SK-N-SH (cell line): ENCODE measurements around the gene C19orf73. TPM values are rescaled to one million over a fixed set of nuclear protein-coding genes. Genes with fewer than 3 reads are reported as not detected.

Experiments
- CTCF ChIA-PET: fragments of 300-600, 350-600 bp; formaldehyde crosslinking; extraction: SDS; loops from one replicate; lab custom pipeline; 2021; lab: Yijun Ruan, JAX
- POLR2A ChIA-PET: fragments of 350-600 bp; sonication (Branson Sonifier 250); formaldehyde crosslinking; extraction: SDS; loops from one replicate; lab custom pipeline; 2020; ENCODE audit warnings: antibody characterized with exemption, inconsistent platforms; lab: Yijun Ruan, JAX
- DNase-seq: peaks from one replicate; pipeline ENCODE4 v3.0.0; 2012
- H2AFZ ChIP-seq: fragments of 200-600 bp; sonication (generic); 2 replicates; pipeline ENCODE4 v1.8.1; 2016; ENCODE audit warnings: antibody characterized with exemption, mild to moderate bottlenecking, low read depth
- H3F3A ChIP-seq: fragments of 200-600 bp; sonication (generic); replicated peaks from 2 replicates; pipeline ENCODE3; 2016; ENCODE audit warnings: antibody characterized with exemption, mild to moderate bottlenecking; ENCODE audit not compliant: insufficient read depth
- H3K27ac ChIP-seq, 2 experiments: fragments of 200-500 bp in 1 of 2; fragments of 200-600 bp in 1 of 2; sonication (Bioruptor generic) in 1 of 2; sonication (generic), shearing (Covaris generic) in 1 of 2; 2 replicates each; pipeline versions ENCODE4 v1.5.1 to v1.6.1; 2014 to 2016; ENCODE audit warnings: low read depth in 2 of 2, inconsistent platforms in 1 of 2, low read length in 1 of 2, mild to moderate bottlenecking in 1 of 2, mixed read lengths in 1 of 2
- H3K27me3 ChIP-seq: fragments of 200-600 bp; sonication (generic), shearing (Covaris generic); 2 replicates; pipeline ENCODE4 v1.6.1; 2016; ENCODE audit warnings: mixed run types; ENCODE audit not compliant: insufficient read depth
- H3K36me3 ChIP-seq, 2 experiments: fragments of 200-500 bp in 1 of 2; fragments of 200-600 bp in 1 of 2; sonication (Bioruptor generic) in 1 of 2; sonication (generic) in 1 of 2; replicated peaks in 1 of 2; 2 replicates each; pipeline versions ENCODE3 to v1.5.1; 2014 to 2016; ENCODE audit warnings: low read length in 1 of 2, mild to moderate bottlenecking in 1 of 2; ENCODE audit not compliant: insufficient read depth in 2 of 2, control insufficient read depth in 1 of 2
- H3K4me1 ChIP-seq, 2 experiments: fragments of 200-500 bp in 1 of 2; fragments of 200-600 bp in 1 of 2; sonication (Bioruptor generic) in 1 of 2; sonication (generic), shearing (Covaris generic) in 1 of 2; 2 replicates each; pipeline versions ENCODE4 v1.5.1 to v1.6.1; 2014 to 2016; ENCODE audit warnings: low read depth in 1 of 2, low read length in 1 of 2, mixed run types in 1 of 2; ENCODE audit not compliant: insufficient read depth in 2 of 2, control insufficient read depth in 1 of 2
- H3K4me2 ChIP-seq: fragments of 200-600 bp; sonication (generic), shearing (Covaris generic); 2 replicates; pipeline ENCODE4 v1.6.1; 2017; ENCODE audit warnings: mixed run types
- H3K4me3 ChIP-seq, 2 experiments: fragments of 200-500 bp in 1 of 2; fragments of 200-600 bp in 1 of 2; sonication (Bioruptor generic) in 1 of 2; sonication (generic), shearing (Covaris generic) in 1 of 2; 2 replicates each; pipeline versions ENCODE4 v1.5.1 to v1.8.1; 2014 to 2016; ENCODE audit warnings: low read depth in 2 of 2, inconsistent platforms in 1 of 2, low read length in 1 of 2, mild to moderate bottlenecking in 1 of 2, mixed read lengths in 1 of 2, moderate library complexity in 1 of 2
- H3K79me2 ChIP-seq: fragments of 200-600 bp; sonication (generic); 2 replicates; pipeline ENCODE4 v1.8.1; 2017; ENCODE audit warnings: mild to moderate bottlenecking; ENCODE audit not compliant: insufficient read depth
- H3K9ac ChIP-seq: fragments of 200-600 bp; sonication (generic); 2 replicates; pipeline ENCODE4 v1.6.1; 2017; ENCODE audit warnings: mixed run types
- H3K9me2 ChIP-seq: fragments of 200-600 bp; sonication (generic); 2 replicates; pipeline ENCODE4 v1.6.1; 2017; ENCODE audit warnings: mixed run types
- H3K9me3 ChIP-seq: fragments of 200-600 bp; sonication (generic); 2 replicates; pipeline ENCODE4 v1.6.1; 2017; ENCODE audit warnings: mixed run types, mild to moderate bottlenecking, moderate library complexity
- H4K20me1 ChIP-seq: fragments of 200-600 bp; sonication (generic); 2 replicates; pipeline ENCODE4 v1.6.1; 2017; ENCODE audit warnings: mild to moderate bottlenecking, mixed run types; ENCODE audit not compliant: insufficient read depth
- ELF1 ChIP-seq: IDR thresholded peaks from 2 replicates; pipeline ENCODE4 v1.4.0; 2012
- EZH2phosphoT487 ChIP-seq: fragments of 200-600 bp; sonication (generic); IDR thresholded peaks from 2 replicates; pipeline ENCODE4 v1.6.1; 2017; ENCODE audit warnings: low read depth, mixed run types, mild to moderate bottlenecking, antibody characterized with exemption, moderate library complexity, borderline replicate concordance
- FOXJ3 ChIP-seq: sonication (generic); formaldehyde crosslinking; IDR thresholded peaks from 2 replicates; pipeline ENCODE4 v1.5.1; 2020; ENCODE audit warnings: mild to moderate bottlenecking, missing genetic modification reagents
- GABPA ChIP-seq: IDR thresholded peaks from 2 replicates; pipeline ENCODE4 v1.4.0; 2012; ENCODE audit warnings: low read depth, mild to moderate bottlenecking
- GATA2 ChIP-seq: sonication (generic); formaldehyde crosslinking; IDR thresholded peaks from 2 replicates; pipeline ENCODE4 v1.5.0; 2020; ENCODE audit warnings: mild to moderate bottlenecking, missing genetic modification reagents
- MEF2A ChIP-seq: IDR thresholded peaks from 2 replicates; pipeline ENCODE4 v1.4.0; 2012; ENCODE audit warnings: low read depth, borderline replicate concordance
- MXI1 ChIP-seq: IDR thresholded peaks from 2 replicates; pipeline ENCODE4 v1.6.1; 2012; ENCODE audit warnings: mild to moderate bottlenecking, low read depth, low read length, improper control_type of control experiment
- NFIC ChIP-seq: IDR thresholded peaks from 2 replicates; pipeline ENCODE4 v1.4.0; 2012; ENCODE audit warnings: borderline replicate concordance
- NRF1 ChIP-seq: IDR thresholded peaks from 2 replicates; pipeline ENCODE4 v1.6.1; 2012; ENCODE audit warnings: low read depth, mild to moderate bottlenecking, low read length
- POLR2AphosphoS5 ChIP-seq: IDR thresholded peaks from 2 replicates; pipeline ENCODE4 v1.6.1; 2012; ENCODE audit warnings: low read depth, low read length
- RXRA ChIP-seq: IDR thresholded peaks from 2 replicates; pipeline ENCODE4 v1.4.0; 2012; ENCODE audit warnings: low read depth, mild to moderate bottlenecking, borderline replicate concordance
- YY1 ChIP-seq: IDR thresholded peaks from 2 replicates; pipeline ENCODE4 v1.4.0; 2012; ENCODE audit warnings: low read depth, mild to moderate bottlenecking
- WGBS: methylation state at CpG from one replicate; pipeline ENCODE4 v1.1.6; 2017; ENCODE audit warnings: low lambda C conversion rate; 5-methylcytosine and 5-hydroxymethylcytosine counted together
- polyA plus RNA-seq, 3 experiments: library from polyadenylated mRNA; depleted of rRNA; stranded (reverse); fragments of >200 nt; gene quantifications; 2 replicates each; pipeline ENCODE4 v1.2.3, GENCODE V29; 2012
- TF ChIP-seq, protein P1 (sequence below): IDR thresholded peaks from 2 replicates; pipeline ENCODE4; 2012
- TF ChIP-seq, protein P2 (sequence below): IDR thresholded peaks from 2 replicates; pipeline ENCODE4 v1.6.1; 2012; ENCODE audit warnings: mild to moderate bottlenecking, low read depth, low read length, moderate library complexity
- TF ChIP-seq, protein P3 (sequence below): IDR thresholded peaks from 2 replicates; pipeline ENCODE4 v1.4.0; 2012; ENCODE audit warnings: low read depth, borderline replicate concordance

The C19orf73 gene
- polyA plus RNA-seq, 1 of the 3 experiments (the other 2 are of a cell fraction) = 3.0 TPM

DNA sequence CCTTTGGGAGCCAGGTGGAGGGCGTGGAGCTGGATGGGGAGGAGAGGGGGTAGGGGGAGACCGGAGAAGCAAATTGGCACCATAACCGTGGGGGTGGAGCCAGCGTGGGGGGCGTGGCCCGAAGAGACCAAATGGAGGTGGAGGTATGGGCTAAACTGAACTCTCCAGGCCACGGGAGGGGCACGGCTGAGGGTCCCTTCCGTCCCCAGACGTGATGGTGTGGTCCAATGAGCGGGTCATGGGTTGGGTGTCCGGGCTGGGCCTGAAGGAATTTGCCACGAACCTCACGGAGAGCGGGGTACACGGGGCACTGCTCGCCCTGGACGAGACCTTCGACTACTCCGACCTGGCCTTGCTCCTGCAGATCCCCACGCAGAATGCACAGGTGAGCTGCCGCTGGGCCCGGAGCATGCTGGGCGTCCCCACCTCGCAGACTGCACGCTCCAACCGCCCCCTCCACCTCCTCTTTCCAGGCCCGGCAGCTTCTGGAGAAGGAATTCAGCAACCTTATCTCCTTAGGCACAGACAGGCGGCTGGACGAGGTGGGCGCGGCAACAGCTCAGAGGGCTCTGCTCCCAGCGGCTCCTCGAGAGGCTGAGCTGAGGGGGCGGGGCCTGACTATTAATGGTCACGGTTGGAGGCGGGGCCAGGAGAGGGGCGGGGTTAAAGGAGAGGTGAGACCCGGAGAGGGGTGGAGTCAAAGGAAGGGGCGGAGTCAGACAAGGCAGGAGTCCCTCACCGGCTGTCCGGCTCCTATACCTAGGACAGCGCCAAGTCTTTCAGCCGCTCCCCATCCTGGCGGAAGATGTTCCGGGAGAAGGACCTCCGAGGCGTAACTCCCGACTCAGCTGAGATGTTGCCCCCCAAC, 30.1 kb upstream of the C19orf73 start:
- no peaks in the 10 kb centered on the region for H3K9me2 ChIP-seq
- ChIA-PET CTCF (interaction anchor here (0.6 to 11.1 kb wide), 8 partner anchors 20 to 151 kb away, joined by 3 to 87 read pairs (median 6); partner anchors contain the start of genes LIN7B and PPFIA3), POLR2A (interaction anchor here (0.6 to 1.5 kb wide), 3 partner anchors 21 to 51 kb away, joined by 3 to 5 read pairs (median 3); no protein-coding TSS in a partner anchor)
- no peaks in the 10 kb centered on the region for H3K36me3 ChIP-seq
- 7% methylated on average over 28 of the region's 49 CpGs for WGBS
- no peaks in the 10 kb centered on the region for H4K20me1 ChIP-seq
- DNase-seq = peak; percentile 94
- H3F3A ChIP-seq = peaks cover 22% of the 10 kb centered on the region
- peak overlapping the region; percentile 83; the same call in 1 of the 2 replicates for H3K9ac ChIP-seq
- no peaks in the 10 kb centered on the region for H3K79me2 ChIP-seq
- H3K4me3 ChIP-seq = peak overlapping the region; percentile 91 to 96
- no peaks in the 10 kb centered on the region for H3K9me3 ChIP-seq
- H2AFZ ChIP-seq = peak overlapping the region; percentile 78; the same call in 1 of the 2 replicates
- H3K4me1 ChIP-seq = peaks cover 3 to 27% of the 10 kb centered on the region in 2 experiments; a peak in 2 of 4 replicates
- H3K4me2 ChIP-seq = peak overlapping the region; percentile 100
- peak overlapping the region; percentile 68 to 87; a peak in 3 of 4 replicates for H3K27ac ChIP-seq
- no peaks in the 10 kb centered on the region for H3K27me3 ChIP-seq
- no peak for TF ChIP-seq NFIC
- no peak for TF ChIP-seq FOXJ3 (CRISPR knock-in tag)
- TF ChIP-seq, protein P1, sequence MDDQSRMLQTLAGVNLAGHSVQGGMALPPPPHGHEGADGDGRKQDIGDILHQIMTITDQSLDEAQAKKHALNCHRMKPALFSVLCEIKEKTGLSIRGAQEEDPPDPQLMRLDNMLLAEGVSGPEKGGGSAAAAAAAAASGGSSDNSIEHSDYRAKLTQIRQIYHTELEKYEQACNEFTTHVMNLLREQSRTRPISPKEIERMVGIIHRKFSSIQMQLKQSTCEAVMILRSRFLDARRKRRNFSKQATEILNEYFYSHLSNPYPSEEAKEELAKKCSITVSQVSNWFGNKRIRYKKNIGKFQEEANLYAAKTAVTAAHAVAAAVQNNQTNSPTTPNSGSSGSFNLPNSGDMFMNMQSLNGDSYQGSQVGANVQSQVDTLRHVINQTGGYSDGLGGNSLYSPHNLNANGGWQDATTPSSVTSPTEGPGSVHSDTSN = 0 out of 2 replicates have a peak, but pooled peaks have one; percentile 6
- 0 out of 2 replicates have a peak, but pooled peaks have one; percentile 16 for TF ChIP-seq POLR2AphosphoS5
- TF ChIP-seq, protein P2, sequence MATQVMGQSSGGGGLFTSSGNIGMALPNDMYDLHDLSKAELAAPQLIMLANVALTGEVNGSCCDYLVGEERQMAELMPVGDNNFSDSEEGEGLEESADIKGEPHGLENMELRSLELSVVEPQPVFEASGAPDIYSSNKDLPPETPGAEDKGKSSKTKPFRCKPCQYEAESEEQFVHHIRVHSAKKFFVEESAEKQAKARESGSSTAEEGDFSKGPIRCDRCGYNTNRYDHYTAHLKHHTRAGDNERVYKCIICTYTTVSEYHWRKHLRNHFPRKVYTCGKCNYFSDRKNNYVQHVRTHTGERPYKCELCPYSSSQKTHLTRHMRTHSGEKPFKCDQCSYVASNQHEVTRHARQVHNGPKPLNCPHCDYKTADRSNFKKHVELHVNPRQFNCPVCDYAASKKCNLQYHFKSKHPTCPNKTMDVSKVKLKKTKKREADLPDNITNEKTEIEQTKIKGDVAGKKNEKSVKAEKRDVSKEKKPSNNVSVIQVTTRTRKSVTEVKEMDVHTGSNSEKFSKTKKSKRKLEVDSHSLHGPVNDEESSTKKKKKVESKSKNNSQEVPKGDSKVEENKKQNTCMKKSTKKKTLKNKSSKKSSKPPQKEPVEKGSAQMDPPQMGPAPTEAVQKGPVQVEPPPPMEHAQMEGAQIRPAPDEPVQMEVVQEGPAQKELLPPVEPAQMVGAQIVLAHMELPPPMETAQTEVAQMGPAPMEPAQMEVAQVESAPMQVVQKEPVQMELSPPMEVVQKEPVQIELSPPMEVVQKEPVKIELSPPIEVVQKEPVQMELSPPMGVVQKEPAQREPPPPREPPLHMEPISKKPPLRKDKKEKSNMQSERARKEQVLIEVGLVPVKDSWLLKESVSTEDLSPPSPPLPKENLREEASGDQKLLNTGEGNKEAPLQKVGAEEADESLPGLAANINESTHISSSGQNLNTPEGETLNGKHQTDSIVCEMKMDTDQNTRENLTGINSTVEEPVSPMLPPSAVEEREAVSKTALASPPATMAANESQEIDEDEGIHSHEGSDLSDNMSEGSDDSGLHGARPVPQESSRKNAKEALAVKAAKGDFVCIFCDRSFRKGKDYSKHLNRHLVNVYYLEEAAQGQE = peak; percentile 92
- TF ChIP-seq RXRA = no peak

DNA sequence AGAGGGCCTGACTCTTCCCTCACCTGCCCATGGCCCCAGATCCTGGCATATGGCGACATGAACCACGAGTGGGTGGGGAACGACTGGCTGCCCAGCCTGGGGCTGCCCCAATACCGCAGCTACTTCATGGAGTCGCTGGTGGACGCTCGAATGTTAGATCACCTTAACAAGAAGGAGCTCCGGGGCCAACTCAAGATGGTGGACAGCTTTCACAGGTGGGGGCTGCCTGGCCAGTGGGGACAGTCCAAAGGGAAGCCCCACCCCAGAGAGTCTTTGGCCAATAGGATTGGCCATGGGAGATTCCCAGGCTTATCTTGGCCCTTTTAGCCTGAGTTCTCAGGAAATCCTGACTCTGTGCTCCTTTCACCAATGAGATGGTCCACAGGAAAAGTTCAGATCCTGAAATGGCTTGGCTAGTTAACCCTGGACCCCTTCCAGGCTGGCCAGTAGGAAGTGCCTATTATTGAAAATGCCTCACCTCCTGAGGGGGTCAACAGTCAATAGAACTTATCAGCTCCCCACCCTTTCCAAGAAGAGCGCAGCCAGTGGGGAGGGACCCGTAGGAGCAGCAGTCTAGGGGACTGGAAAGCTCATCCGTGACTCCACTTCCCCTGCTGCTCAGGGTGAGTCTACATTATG, 29.2 kb upstream of the C19orf73 start:
- Histone ChIP-seq H3K36me3 (no peaks in the 10 kb centered on the region), H3K79me2 (no peaks in the 10 kb centered on the region), H2AFZ (no peak overlapping the region), H3K27ac (no peak overlapping the region), H3K4me1 (peaks cover 3 to 27% of the 10 kb centered on the region in 2 experiments; a peak in 2 of 4 replicates), H3K4me3 (no peak overlapping the region), H3K4me2 (peak overlapping the region; percentile 100; the same call in 1 of the 2 replicates), H3F3A (peaks cover 24% of the 10 kb centered on the region), H4K20me1 (no peaks in the 10 kb centered on the region), H3K27me3 (no peaks in the 10 kb centered on the region), H3K9me2 (no peaks in the 10 kb centered on the region), H3K9me3 (no peaks in the 10 kb centered on the region), H3K9ac (no peak overlapping the region)
- ChIA-PET POLR2A (interaction anchor here (0.5 to 1.5 kb wide), 2 partner anchors 49 to 50 kb away, joined by 3 read pairs; no protein-coding TSS in a partner anchor), CTCF (interaction anchor here (2.3 to 11.1 kb wide), 2 partner anchors 50 to 51 kb away, joined by 12 to 87 read pairs; no protein-coding TSS in a partner anchor)
- TF ChIP-seq MEF2A (no peak), NRF1 (no peak), ELF1 (no peak), GATA2 (CRISPR knock-in tag) (no peak), GABPA (no peak), MXI1 (no peak), EZH2phosphoT487 (no peak), YY1 (no peak)
- TF ChIP-seq, protein P3, sequence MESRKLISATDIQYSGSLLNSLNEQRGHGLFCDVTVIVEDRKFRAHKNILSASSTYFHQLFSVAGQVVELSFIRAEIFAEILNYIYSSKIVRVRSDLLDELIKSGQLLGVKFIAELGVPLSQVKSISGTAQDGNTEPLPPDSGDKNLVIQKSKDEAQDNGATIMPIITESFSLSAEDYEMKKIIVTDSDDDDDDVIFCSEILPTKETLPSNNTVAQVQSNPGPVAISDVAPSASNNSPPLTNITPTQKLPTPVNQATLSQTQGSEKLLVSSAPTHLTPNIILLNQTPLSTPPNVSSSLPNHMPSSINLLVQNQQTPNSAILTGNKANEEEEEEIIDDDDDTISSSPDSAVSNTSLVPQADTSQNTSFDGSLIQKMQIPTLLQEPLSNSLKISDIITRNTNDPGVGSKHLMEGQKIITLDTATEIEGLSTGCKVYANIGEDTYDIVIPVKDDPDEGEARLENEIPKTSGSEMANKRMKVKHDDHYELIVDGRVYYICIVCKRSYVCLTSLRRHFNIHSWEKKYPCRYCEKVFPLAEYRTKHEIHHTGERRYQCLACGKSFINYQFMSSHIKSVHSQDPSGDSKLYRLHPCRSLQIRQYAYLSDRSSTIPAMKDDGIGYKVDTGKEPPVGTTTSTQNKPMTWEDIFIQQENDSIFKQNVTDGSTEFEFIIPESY = no peak
- 93% methylated on average over 9 of the region's 11 CpGs for WGBS
- no peak for DNase-seq
